GM12872 (cell line): Measurements from ENCODE around the gene BHLHA15.

ENCODE experiments used
- CTCF ChIP-seq: IDR thresholded peaks from 3 replicates; pipeline ENCODE4 v1.5.1; 2011; ENCODE audit warnings: low read depth, mild to moderate bottlenecking, low read length, moderate library complexity; ENCODE audit not compliant: insufficient read depth

BHLHA15 gene

GRCh38 chr7:98217623-98218582 is 6.7 kb downstream of the BHLHA15 start:
- TF ChIP-seq CTCF, result no peak

- TF ChIP-seq CTCF, result no peak
Measured at GRCh38 chr7:98221611-98222532, 10.6 kb downstream of the BHLHA15 start.

GRCh38 chr7:98222533-98223195 is 11.4 kb downstream of the BHLHA15 start:
- TF ChIP-seq CTCF, result no peak

- no peak for TF ChIP-seq CTCF
Measured at GRCh38 chr7:98223351-98223897, 12.2 kb downstream of the BHLHA15 start.

GRCh38 chr7:98223898-98224700 is 12.9 kb downstream of the BHLHA15 start:
- TF ChIP-seq CTCF, result no peak

GRCh38 chr7:98224701-98225181 is 13.5 kb downstream of the BHLHA15 start:
- no peak for TF ChIP-seq CTCF
